ENCODE results near the gene ST3GAL4.
"Not testable (repeated sequence)": the region's sequence is repeated elsewhere in the genome, so short reads cannot be mapped to it uniquely, and the experiment has no call there.

Gene ST3GAL4

DNA sequence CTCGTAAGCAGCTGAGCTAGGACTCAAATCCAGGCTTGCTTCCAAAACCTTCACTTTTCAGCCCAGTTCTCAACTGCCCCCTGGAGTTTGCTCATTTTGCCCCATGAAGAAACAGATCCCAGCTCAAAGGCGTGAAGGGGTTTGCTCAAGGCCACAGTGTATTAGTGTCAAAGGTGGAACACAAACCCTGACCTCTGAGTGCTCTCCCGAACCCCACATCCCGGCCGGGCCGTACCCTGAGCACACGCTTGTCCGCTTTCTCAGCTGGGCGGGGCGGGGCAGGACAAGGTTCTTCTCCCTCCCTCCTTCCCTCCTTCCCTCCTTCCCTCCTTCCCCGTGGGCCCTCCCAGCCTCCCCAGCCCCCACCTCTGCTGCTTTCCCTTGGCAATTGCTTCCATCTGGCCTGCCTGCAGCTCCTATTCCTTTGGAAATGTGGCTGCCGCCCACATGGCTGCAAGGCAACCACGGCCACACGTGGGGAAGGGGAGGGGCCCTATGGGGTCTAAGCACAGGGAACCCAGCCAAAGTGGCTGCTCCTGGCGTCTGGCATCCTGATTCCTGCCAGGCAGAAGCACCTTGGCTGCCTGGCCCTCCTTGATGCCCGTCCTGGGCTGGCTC, 4.1 kb downstream of the ST3GAL4 start:
- no peak for TF ChIP-seq Cebpa-rat (IDR thresholded peaks at IDR 0.05)
- peaks cover 0 to 46% (median 6%) of the 10 kb centered on the region in 11 experiments; a peak in 9 of 22 replicates for H4K20me1 ChIP-seq
- H3K27ac ChIP-seq: no peak overlapping the region
- H3K9me3 ChIP-seq (replicated peaks in 1 of 11): no peaks in the 10 kb centered on the region
- H3K4me1 ChIP-seq: peaks cover 20 to 66% (median 45%) of the 10 kb centered on the region in 10 experiments
- H3K9ac ChIP-seq: no peak overlapping the region
- no peaks in the 10 kb centered on the region for H3K27me3 ChIP-seq
- H3K4me2 ChIP-seq: peak overlapping the region in 5 of 11 experiments; percentile 9 to 31 (median 12); a peak in 2 of 22 replicates
- H3K4me3 ChIP-seq: no peak overlapping the region
- no peaks in the 10 kb centered on the region; a peak in 1 of 22 replicates for H3K36me3 ChIP-seq

DNA sequence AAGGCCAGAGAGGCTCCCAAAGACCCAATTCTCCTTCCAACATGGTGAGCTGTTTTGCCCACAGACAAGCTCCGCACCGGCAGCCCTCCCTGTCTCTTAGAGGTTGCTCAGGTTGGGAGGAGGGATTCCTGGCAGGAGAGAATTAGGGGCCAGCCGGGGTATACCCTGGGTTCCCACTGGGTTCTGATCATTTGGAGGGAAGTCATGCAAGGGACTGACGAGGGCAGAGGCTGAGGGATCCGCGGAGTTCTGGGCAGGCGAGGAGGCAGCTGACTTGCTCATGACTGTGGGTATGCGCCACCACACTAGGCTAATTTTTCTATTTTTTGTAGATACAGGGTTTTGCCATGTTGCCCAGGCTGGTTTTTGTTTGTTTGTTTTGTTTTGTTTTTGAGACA, 4.6 kb downstream of the ST3GAL4 start:
- no peak overlapping the region for H3K27ac ChIP-seq
- no peak overlapping the region for H3K4me3 ChIP-seq
- H3K36me3 ChIP-seq: no peaks in the 10 kb centered on the region; a peak in 1 of 22 replicates
- H3K9me3 ChIP-seq (replicated peaks in 1 of 11): no peaks in the 10 kb centered on the region
- H4K20me1 ChIP-seq: peaks cover 0 to 46% (median 6%) of the 10 kb centered on the region in 11 experiments; a peak in 9 of 22 replicates
- no peaks in the 10 kb centered on the region for H3K27me3 ChIP-seq
- H3K9ac ChIP-seq: no peak overlapping the region
- no peak for TF ChIP-seq Cebpa-rat (IDR thresholded peaks at IDR 0.05)
- peaks cover 15 to 61% (median 40%) of the 10 kb centered on the region in 10 experiments for H3K4me1 ChIP-seq
- peak overlapping the region in 4 of 11 experiments; percentile 10 to 31 (median 14); a peak in 2 of 22 replicates for H3K4me2 ChIP-seq

- no peak overlapping the region for H3K4me2 ChIP-seq
- H3K4me1 ChIP-seq: peaks cover 14 to 62% (median 41%) of the 10 kb centered on the region in 10 experiments
- H3K4me3 ChIP-seq: no peak overlapping the region
- no peaks in the 10 kb centered on the region for H3K27me3 ChIP-seq
- H4K20me1 ChIP-seq: peaks cover 0 to 46% (median 9%) of the 10 kb centered on the region in 11 experiments; a peak in 11 of 22 replicates
- H3K36me3 ChIP-seq: no peaks in the 10 kb centered on the region; a peak in 1 of 22 replicates
- H3K9me3 ChIP-seq (replicated peaks in 1 of 11): no peaks in the 10 kb centered on the region
- no peak overlapping the region for H3K9ac ChIP-seq
- H3K27ac ChIP-seq: no peak overlapping the region
- no peak for TF ChIP-seq Cebpa-rat (IDR thresholded peaks at IDR 0.05)
Measured at GRCh38 chr11:126361400-126361799, 5.9 kb downstream of the ST3GAL4 start.

GRCh38 chr11:126362879-126363655, 7.6 kb downstream of the ST3GAL4 start:
- no peak overlapping the region for H3K9ac ChIP-seq
- no peaks in the 10 kb centered on the region for H3K27me3 ChIP-seq
- no peak overlapping the region for H3K27ac ChIP-seq

DNA sequence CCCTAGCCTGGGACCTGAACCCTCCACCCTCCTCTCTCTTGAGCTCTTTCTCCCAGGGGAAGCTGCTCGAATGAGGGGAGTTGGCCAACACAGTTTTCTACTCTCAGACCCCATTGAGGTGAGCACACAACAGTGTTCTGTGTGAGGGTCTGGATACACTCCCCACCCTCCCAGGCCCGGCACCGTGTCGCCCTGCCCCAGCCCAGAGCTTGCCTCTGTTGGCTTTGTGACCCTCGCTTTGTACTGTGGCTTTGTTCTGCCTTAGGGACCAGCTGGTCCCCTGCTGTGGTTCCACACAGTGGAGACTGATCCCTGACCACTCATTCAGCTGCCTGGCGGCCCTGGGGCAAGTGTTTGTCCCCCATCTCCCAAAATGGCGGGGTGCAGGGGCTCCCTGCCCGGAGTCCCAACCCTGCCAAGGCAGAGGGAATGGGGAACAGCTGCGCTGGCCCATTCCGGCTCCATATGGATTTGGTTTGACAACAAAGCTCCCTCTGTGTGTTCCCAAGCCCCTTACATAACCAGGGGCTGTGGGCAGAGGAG, 8.3 kb downstream of the ST3GAL4 start:
- Histone ChIP-seq H3K9ac (no peak overlapping the region), H3K4me3 (no peak overlapping the region), H3K4me1 (peaks cover 22 to 64% (median 44%) of the 10 kb centered on the region in 10 experiments), H3K4me2 (peak overlapping the region in 2 of 11 experiments; percentile 15 to 18; a peak in 3 of 22 replicates), H3K27me3 (no peaks in the 10 kb centered on the region), H3K27ac (no peak overlapping the region), H3K9me3 (replicated peaks in 1 of 11) (no peaks in the 10 kb centered on the region), H3K36me3 (no peaks in the 10 kb centered on the region; a peak in 1 of 22 replicates), H4K20me1 (peaks cover 0 to 40% (median 19%) of the 10 kb centered on the region in 11 experiments; a peak in 14 of 22 replicates)
- TF ChIP-seq Cebpa-rat (IDR thresholded peaks at IDR 0.05): no peak

More at GRCh38 chr11:126362879-126363655, 7.6 kb downstream of the ST3GAL4 start:
- H4K20me1 ChIP-seq: peaks cover 0 to 41% (median 19%) of the 10 kb centered on the region in 11 experiments; a peak in 14 of 22 replicates
- no peaks in the 10 kb centered on the region; a peak in 1 of 22 replicates for H3K36me3 ChIP-seq
- TF ChIP-seq Cebpa-rat (IDR thresholded peaks at IDR 0.05): no peak
- H3K4me2 ChIP-seq: peak overlapping the region in 1 of 11 experiments; percentile 18; a peak in 2 of 22 replicates
- no peaks in the 10 kb centered on the region for H3K9me3 ChIP-seq (replicated peaks in 1 of 11)
- H3K4me3 ChIP-seq: no peak overlapping the region
- peaks cover 15 to 64% (median 44%) of the 10 kb centered on the region in 10 experiments for H3K4me1 ChIP-seq

GRCh38 chr11:126364735-126365134, 9.2 kb downstream of the ST3GAL4 start:
- H3K9ac ChIP-seq; H3K4me3 ChIP-seq; H3K9me3 ChIP-seq (replicated peaks in 1 of 11); H3K4me2 ChIP-seq; H3K36me3 ChIP-seq; H3K27me3 ChIP-seq; H3K27ac ChIP-seq: not testable (repeated sequence)
- Histone ChIP-seq H3K4me1 (peaks cover 28 to 61% (median 46%) of the 10 kb centered on the region in 10 experiments), H4K20me1 (peaks cover 0 to 42% (median 23%) of the 10 kb centered on the region in 11 experiments; a peak in 14 of 22 replicates)

GRCh38 chr11:126365508-126365907, 10.0 kb downstream of the ST3GAL4 start:
- H3K27me3 ChIP-seq; H3K4me3 ChIP-seq; H3K9me3 ChIP-seq (replicated peaks in 1 of 11); H3K4me2 ChIP-seq; H3K36me3 ChIP-seq; H3K9ac ChIP-seq; H3K27ac ChIP-seq: not testable (repeated sequence)
- peaks cover 0 to 40% (median 23%) of the 10 kb centered on the region in 11 experiments; a peak in 14 of 22 replicates for H4K20me1 ChIP-seq
- peaks cover 28 to 54% (median 43%) of the 10 kb centered on the region in 10 experiments for H3K4me1 ChIP-seq

- 0 out of 20 replicates have a peak overlapping the region, but pooled peaks of 1 of the 10 experiments have one; percentile 34 for H3K4me3 ChIP-seq
- peaks cover 28 to 51% (median 43%) of the 10 kb centered on the region in 10 experiments for H3K4me1 ChIP-seq
- no peak for TF ChIP-seq Cebpa-rat (IDR thresholded peaks at IDR 0.05)
- peak overlapping the region in 6 of 11 experiments; percentile 26 to 52 (median 35); a peak in 7 of 22 replicates for H3K9ac ChIP-seq
- peak overlapping the region; percentile 43 to 76 (median 66) for H3K4me2 ChIP-seq
- H3K36me3 ChIP-seq: no peaks in the 10 kb centered on the region
- H3K9me3 ChIP-seq (replicated peaks in 1 of 11): no peaks in the 10 kb centered on the region
- peaks cover 0 to 38% (median 22%) of the 10 kb centered on the region in 11 experiments; a peak in 14 of 22 replicates for H4K20me1 ChIP-seq
- 0 out of 22 replicates have a peak overlapping the region, but pooled peaks of 1 of the 11 experiments have one; percentile 13 for H3K27ac ChIP-seq
- H3K27me3 ChIP-seq: no peaks in the 10 kb centered on the region
Measured at GRCh38 chr11:126366064-126366822, 10.8 kb downstream of the ST3GAL4 start.

GRCh38 chr11:126366823-126367654, 11.6 kb downstream of the ST3GAL4 start:
- Histone ChIP-seq H3K4me3 (0 out of 20 replicates have a peak overlapping the region, but pooled peaks of 1 of the 10 experiments have one; percentile 34), H3K4me1 (peaks cover 28 to 51% (median 43%) of the 10 kb centered on the region in 10 experiments), H3K9ac (peak overlapping the region in 5 of 11 experiments; percentile 26 to 52 (median 35); a peak in 4 of 22 replicates), H3K4me2 (peak overlapping the region; percentile 43 to 76 (median 66)), H4K20me1 (peaks cover 0 to 35% (median 19%) of the 10 kb centered on the region in 11 experiments; a peak in 13 of 22 replicates)
- H3K27me3 ChIP-seq; H3K9me3 ChIP-seq (replicated peaks in 1 of 11); H3K36me3 ChIP-seq; H3K27ac ChIP-seq: not testable (repeated sequence)

DNA sequence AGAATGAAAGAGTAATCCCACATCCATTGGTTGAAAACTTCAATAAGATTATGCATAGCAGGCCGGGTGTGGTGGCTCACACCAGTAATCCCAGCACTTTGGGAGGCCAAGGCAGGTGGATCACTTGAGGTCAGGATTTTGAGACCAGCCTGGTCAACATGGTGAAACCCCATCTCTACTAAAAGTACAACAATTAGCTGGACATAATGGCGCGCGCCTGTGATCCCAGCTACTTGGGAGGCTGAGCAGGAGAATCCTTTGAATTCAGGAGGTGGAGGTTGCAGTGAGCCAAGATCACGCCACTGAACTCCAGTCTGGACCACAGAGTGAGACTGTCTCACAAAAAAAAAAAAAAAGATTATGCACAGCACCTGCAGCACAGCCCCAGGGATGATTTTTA, 12.3 kb downstream of the ST3GAL4 start:
- H3K9ac ChIP-seq; H3K27me3 ChIP-seq; H3K4me3 ChIP-seq; H3K36me3 ChIP-seq; H3K27ac ChIP-seq; H3K9me3 ChIP-seq (replicated peaks in 1 of 11): not testable (repeated sequence)
- Histone ChIP-seq H3K4me1 (peaks cover 28 to 50% (median 43%) of the 10 kb centered on the region in 10 experiments), H4K20me1 (peaks cover 0 to 35% (median 19%) of the 10 kb centered on the region in 11 experiments; a peak in 13 of 22 replicates), H3K4me2 (peak overlapping the region in 10 of 11 experiments; percentile 60 to 82 (median 68); a peak in 19 of 22 replicates)
